Bronchial epithelial cell (primary cell): ENCODE data around the gene GPAT3. TPM values are rescaled to one million over a fixed set of nuclear protein-coding genes. Genes with fewer than 3 reads are reported as not detected.

Experiments
- DNase-seq: peaks from one replicate; pipeline ENCODE4 v3.0.0-alpha.2; 2010; ENCODE audit warnings: low read depth
- FAIRE-seq: peaks from 2 replicates; lab custom pipeline; 2011; peaks lifted over from hg19 to GRCh38; lab: Jason Lieb, UNC
- H3K27me3 ChIP-seq: 2 replicates; pipeline ENCODE4 v1.5.1; 2011; ENCODE audit warnings: low read length; ENCODE audit not compliant: control insufficient read depth, insufficient read depth
- H3K36me3 ChIP-seq: 2 replicates; pipeline ENCODE4 v1.5.1; 2011; ENCODE audit warnings: low read length; ENCODE audit not compliant: control insufficient read depth, insufficient read depth
- H3K4me3 ChIP-seq: 2 replicates; pipeline ENCODE4 v1.5.1; 2011; ENCODE audit warnings: mild to moderate bottlenecking, low read depth, low read length, control low read depth
- total RNA-seq: library from RNA; depleted of rRNA; stranded (reverse); fragments of >200 nt; gene quantifications from 2 replicates; pipeline ENCODE4 v1.2.1, GENCODE V29; 2014
- TF ChIP-seq, protein P1 (sequence below): IDR thresholded peaks from 2 replicates; pipeline ENCODE4 v1.5.1; 2011; ENCODE audit warnings: mild to moderate bottlenecking, moderate library complexity, low read length, control low read depth, inconsistent platforms; ENCODE audit not compliant: insufficient read depth, severe bottlenecking

Gene GPAT3
- total RNA-seq, 1 donor from 2014 or later = 4.5 TPM

DNA sequence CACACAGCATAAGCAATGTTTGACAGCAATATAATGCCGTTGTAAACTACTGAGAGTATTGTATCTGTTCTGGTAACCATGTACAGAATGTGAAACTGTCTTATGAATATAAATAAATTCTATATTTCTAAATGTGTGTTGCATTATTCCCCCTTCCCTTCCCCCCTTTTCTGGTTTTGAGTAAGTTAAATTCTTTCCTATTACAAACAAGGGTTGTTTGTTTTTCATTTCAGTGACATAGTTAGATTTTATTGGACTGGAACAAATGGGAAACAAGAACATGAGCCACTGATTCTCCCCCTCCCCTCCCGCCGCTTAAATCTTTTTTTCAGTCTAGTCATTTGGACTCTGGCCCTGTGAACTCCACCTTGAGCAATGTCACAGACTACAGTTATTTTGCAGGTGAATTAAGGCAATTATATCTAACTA lies 69.8 kb downstream of the GPAT3 start:
- FAIRE-seq = no peak

DNA sequence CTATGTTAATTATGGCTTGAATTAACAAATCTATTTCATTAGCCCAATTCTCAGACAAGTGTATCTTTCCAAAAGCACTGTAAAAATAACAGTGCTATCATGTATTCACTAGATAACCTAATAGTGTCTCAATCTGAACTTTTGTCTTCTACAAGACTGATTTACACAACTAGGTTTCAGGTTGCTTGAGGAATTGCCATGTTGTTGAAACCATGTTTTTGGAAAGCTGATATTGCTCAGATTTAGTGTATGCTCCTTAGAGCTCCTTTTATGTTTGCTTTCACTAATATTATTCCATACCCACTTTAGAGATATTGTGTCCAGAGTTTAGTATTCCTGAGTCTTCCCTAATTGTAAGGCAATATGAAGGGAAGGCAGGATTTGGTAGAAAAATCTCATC lies 70.6 kb downstream of the GPAT3 start:
- TF ChIP-seq, protein P1, sequence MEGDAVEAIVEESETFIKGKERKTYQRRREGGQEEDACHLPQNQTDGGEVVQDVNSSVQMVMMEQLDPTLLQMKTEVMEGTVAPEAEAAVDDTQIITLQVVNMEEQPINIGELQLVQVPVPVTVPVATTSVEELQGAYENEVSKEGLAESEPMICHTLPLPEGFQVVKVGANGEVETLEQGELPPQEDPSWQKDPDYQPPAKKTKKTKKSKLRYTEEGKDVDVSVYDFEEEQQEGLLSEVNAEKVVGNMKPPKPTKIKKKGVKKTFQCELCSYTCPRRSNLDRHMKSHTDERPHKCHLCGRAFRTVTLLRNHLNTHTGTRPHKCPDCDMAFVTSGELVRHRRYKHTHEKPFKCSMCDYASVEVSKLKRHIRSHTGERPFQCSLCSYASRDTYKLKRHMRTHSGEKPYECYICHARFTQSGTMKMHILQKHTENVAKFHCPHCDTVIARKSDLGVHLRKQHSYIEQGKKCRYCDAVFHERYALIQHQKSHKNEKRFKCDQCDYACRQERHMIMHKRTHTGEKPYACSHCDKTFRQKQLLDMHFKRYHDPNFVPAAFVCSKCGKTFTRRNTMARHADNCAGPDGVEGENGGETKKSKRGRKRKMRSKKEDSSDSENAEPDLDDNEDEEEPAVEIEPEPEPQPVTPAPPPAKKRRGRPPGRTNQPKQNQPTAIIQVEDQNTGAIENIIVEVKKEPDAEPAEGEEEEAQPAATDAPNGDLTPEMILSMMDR = no peak
- no peak for DNase-seq
- Histone ChIP-seq H3K36me3 (no peaks in the 10 kb centered on the region), H3K4me3 (no peak overlapping the region), H3K27me3 (no peaks in the 10 kb centered on the region)
- no peak for FAIRE-seq

More for the DNA sequence above, 69.8 kb downstream of the GPAT3 start:
- DNase-seq = no peak
- Histone ChIP-seq H3K36me3 (no peaks in the 10 kb centered on the region), H3K4me3 (no peak overlapping the region), H3K27me3 (no peaks in the 10 kb centered on the region)
- TF ChIP-seq, protein P1 = no peak

DNA sequence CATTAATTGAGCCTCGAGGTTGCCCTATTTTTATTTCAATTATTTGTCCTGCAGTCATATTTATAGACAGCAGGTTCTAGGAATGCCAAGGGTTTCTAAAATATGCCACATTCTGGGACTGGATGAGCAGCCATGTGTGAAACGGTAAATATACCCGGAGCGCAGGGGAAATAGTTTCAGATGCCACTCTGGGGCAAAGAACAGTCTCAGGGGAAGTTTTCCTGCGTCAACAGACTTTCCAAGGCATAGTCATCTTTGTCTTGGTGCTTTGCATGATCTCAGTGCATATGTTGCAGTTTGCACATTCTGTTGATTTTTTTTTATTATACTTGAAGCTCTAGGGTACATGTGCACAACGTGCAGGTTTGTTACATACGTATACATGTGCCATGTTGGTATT lies 71.0 kb downstream of the GPAT3 start:
- DNase-seq = no peak
- FAIRE-seq = no peak
- Histone ChIP-seq H3K4me3 (no peak overlapping the region), H3K27me3 (no peaks in the 10 kb centered on the region), H3K36me3 (no peaks in the 10 kb centered on the region)
- TF ChIP-seq, protein P1 = no peak

DNA sequence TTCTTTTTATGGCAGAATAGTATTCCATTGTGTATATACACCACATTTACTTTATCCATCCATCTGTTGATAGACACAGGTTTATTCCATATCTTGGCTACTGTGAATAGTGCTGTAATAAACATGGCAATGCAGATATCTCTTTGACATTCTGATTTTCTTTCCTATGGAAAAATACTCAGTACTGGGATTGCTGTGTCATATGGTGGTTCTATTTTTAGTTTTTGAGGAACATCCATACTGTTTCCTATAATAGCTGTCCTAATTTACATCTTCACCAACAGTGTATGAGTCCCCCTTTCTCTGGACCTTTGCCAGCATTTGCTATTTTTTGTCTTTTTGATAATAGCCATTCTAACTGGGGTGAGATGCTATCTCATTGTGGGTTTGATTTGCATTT lies 73.5 kb downstream of the GPAT3 start:
- TF ChIP-seq, protein P1 = no peak
- H3K4me3 ChIP-seq = no peak overlapping the region
- H3K27me3 ChIP-seq = no peaks in the 10 kb centered on the region
- DNase-seq (no peak), FAIRE-seq (no peak)
- H3K36me3 ChIP-seq = no peaks in the 10 kb centered on the region

DNA sequence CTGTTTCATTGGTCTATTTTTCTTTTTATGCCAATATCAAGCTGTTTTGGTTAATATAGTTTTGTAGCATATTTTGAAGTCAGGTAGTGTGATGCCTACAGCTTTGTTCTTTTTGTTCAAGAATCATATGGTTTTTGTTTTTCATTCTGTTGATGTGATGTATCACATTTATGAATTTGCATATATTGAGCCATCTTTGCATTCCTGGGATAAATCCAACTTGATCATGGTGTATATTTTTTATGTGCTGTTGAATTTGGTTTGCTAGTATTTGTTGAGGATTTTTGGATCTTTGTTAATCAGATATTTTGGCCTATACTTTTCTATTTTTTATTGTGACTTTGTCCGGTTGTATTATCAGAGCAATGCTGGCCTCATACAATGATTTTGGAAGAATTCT lies 74.8 kb downstream of the GPAT3 start:
- TF ChIP-seq, protein P1 = no peak
- Histone ChIP-seq H3K4me3 (no peak overlapping the region), H3K36me3 (no peaks in the 10 kb centered on the region), H3K27me3 (no peaks in the 10 kb centered on the region)
- no peak for DNase-seq
- FAIRE-seq = no peak

DNA sequence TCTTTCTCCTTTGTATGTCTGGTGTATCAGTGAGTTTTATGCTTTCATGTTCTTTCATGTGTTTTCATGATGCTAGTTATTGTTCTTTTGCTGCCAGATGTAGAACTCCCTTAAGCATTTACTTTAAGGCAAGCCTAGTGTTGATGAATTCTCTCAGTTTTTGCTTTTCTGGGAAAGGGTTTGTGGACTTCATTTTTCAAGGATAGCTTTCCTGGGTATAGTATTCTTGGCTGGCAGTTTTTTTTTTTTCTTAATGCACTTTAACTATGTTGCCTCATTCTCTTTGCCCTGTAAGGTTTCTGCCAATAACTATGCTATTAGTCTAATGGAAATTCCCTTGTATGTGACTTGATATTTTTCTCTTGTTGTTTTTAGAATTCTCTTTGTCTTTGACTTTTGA lies 77.1 kb downstream of the GPAT3 start:
- FAIRE-seq (no peak), DNase-seq (no peak)
- H3K36me3 ChIP-seq = no peaks in the 10 kb centered on the region
- TF ChIP-seq, protein P1 = no peak
- H3K4me3 ChIP-seq = no peak overlapping the region
- H3K27me3 ChIP-seq = no peaks in the 10 kb centered on the region
